Choroid plexus epithelial cell (primary cell): ENCODE data around the gene ACSM6.
A peak's percentile ranks its signal among the peaks of the same experiment; 100 is the strongest.

Experiments
- DNase-seq: peaks from one replicate; pipeline ENCODE4 v3.0.0-alpha.2; 2010; ENCODE audit warnings: low read depth
- H3K4me3 ChIP-seq: 2 replicates; pipeline ENCODE4 v1.5.1; 2011; ENCODE audit warnings: low read depth, mild to moderate bottlenecking, control low read depth, low read length, moderate library complexity
- CTCF ChIP-seq: conservative IDR thresholded peaks from 2 replicates; pipeline ENCODE4 v1.5.1; 2011; ENCODE audit warnings: low read depth, mild to moderate bottlenecking, control low read depth, inconsistent platforms, low read length, moderate library complexity

ACSM6 gene

GRCh38 chr10:95268438-95268837 lies 74.4 kb downstream of the ACSM6 start:
- DNase-seq, result peak; percentile 91
- no peak overlapping the region for H3K4me3 ChIP-seq
- no peak for TF ChIP-seq CTCF

GRCh38 chr10:95273393-95274312 lies 79.6 kb downstream of the ACSM6 start:
- TF ChIP-seq CTCF, result no peak
- DNase-seq, result peak; percentile 96
- no peak overlapping the region for H3K4me3 ChIP-seq

- TF ChIP-seq CTCF, result no peak
- DNase-seq, result peak; percentile 85
- H3K4me3 ChIP-seq, result no peak overlapping the region
Observed at GRCh38 chr10:95275726-95276366, 81.8 kb downstream of the ACSM6 start.

GRCh38 chr10:95276367-95277200 lies 82.5 kb downstream of the ACSM6 start:
- no peak overlapping the region for H3K4me3 ChIP-seq
- peak; percentile 62 for DNase-seq
- no peak for TF ChIP-seq CTCF

- no peak for DNase-seq
- H3K4me3 ChIP-seq, result no peak overlapping the region
- TF ChIP-seq CTCF, result no peak
Observed at GRCh38 chr10:95277201-95277570, 83.1 kb downstream of the ACSM6 start.

GRCh38 chr10:95277614-95278013 lies 83.6 kb downstream of the ACSM6 start:
- no peak for TF ChIP-seq CTCF
- no peak overlapping the region for H3K4me3 ChIP-seq
- DNase-seq, result peak; percentile 51
